ENCODE results near the gene UBASH3B.

The UBASH3B gene

GRCh38 chr11:122677256-122677655, 21.7 kb downstream of the UBASH3B start:
- DNase-seq (ENCODE audit: low spot score) (no peak), FAIRE-seq (no peak)

- DNase-seq (ENCODE audit: low spot score) (no peak), FAIRE-seq (no peak)
Observed at GRCh38 chr11:122678406-122678805, 22.9 kb downstream of the UBASH3B start.

- no peak for DNase-seq (ENCODE audit: low spot score)
- FAIRE-seq = no peak
Observed at GRCh38 chr11:122679466-122679865, 23.9 kb downstream of the UBASH3B start.

- no peak for DNase-seq (ENCODE audit: low spot score)
- FAIRE-seq = no peak
Observed at GRCh38 chr11:122681070-122681469, 25.5 kb downstream of the UBASH3B start.

GRCh38 chr11:122681735-122682134, 26.2 kb downstream of the UBASH3B start:
- no peak for FAIRE-seq
- no peak for DNase-seq (ENCODE audit: low spot score)

GRCh38 chr11:122682464-122682863, 26.9 kb downstream of the UBASH3B start:
- FAIRE-seq = no peak
- no peak for DNase-seq (ENCODE audit: low spot score)

GRCh38 chr11:122685041-122685440, 29.5 kb downstream of the UBASH3B start:
- DNase-seq (ENCODE audit: low spot score) (no peak), FAIRE-seq (no peak)

GRCh38 chr11:122686111-122686510, 30.6 kb downstream of the UBASH3B start:
- DNase-seq (ENCODE audit: low spot score) (no peak), FAIRE-seq (no peak)

GRCh38 chr11:122690384-122690783, 34.9 kb downstream of the UBASH3B start:
- DNase-seq (ENCODE audit: low spot score) = no peak
- no peak for FAIRE-seq

- no peak for DNase-seq (ENCODE audit: low spot score)
- no peak for FAIRE-seq
Observed at GRCh38 chr11:122690801-122691548, 35.5 kb downstream of the UBASH3B start.

GRCh38 chr11:122691549-122692150, 36.1 kb downstream of the UBASH3B start:
- DNase-seq (ENCODE audit: low spot score) = no peak
- no peak for FAIRE-seq

- DNase-seq (ENCODE audit: low spot score) (no peak), FAIRE-seq (no peak)
Observed at GRCh38 chr11:122692444-122692843, 36.9 kb downstream of the UBASH3B start.

- FAIRE-seq (no peak), DNase-seq (ENCODE audit: low spot score) (no peak)
Observed at GRCh38 chr11:122695076-122695615, 39.6 kb downstream of the UBASH3B start.

- DNase-seq (ENCODE audit: low spot score) (no peak), FAIRE-seq (no peak)
Observed at GRCh38 chr11:122696662-122697061, 41.1 kb downstream of the UBASH3B start.

GRCh38 chr11:122697636-122698167, 42.2 kb downstream of the UBASH3B start:
- no peak for FAIRE-seq
- DNase-seq (ENCODE audit: low spot score) = no peak

GRCh38 chr11:122698392-122698791, 42.9 kb downstream of the UBASH3B start:
- no peak for FAIRE-seq

GRCh38 chr11:122700666-122701065, 45.1 kb downstream of the UBASH3B start:
- DNase-seq (ENCODE audit: low spot score) (no peak), FAIRE-seq (no peak)

More at GRCh38 chr11:122698392-122698791, 42.9 kb downstream of the UBASH3B start:
- DNase-seq (ENCODE audit: low spot score) = no peak

GRCh38 chr11:122701143-122701542, 45.6 kb downstream of the UBASH3B start:
- FAIRE-seq = no peak

GRCh38 chr11:122703541-122704272, 48.2 kb downstream of the UBASH3B start:
- no peak for FAIRE-seq
- DNase-seq (ENCODE audit: low spot score) = no peak

More at GRCh38 chr11:122701143-122701542, 45.6 kb downstream of the UBASH3B start:
- no peak for DNase-seq (ENCODE audit: low spot score)

GRCh38 chr11:122705396-122705795, 49.9 kb downstream of the UBASH3B start:
- DNase-seq (ENCODE audit: low spot score) (no peak), FAIRE-seq (no peak)

GRCh38 chr11:122706291-122707088, 51.0 kb downstream of the UBASH3B start:
- FAIRE-seq = no peak
- no peak for DNase-seq (ENCODE audit: low spot score)
